Left ventricle myocardium inferior (tissue), 1 donor: ENCODE data around the gene GAB2. TPM values are rescaled to one million over a fixed set of nuclear protein-coding genes. Genes with fewer than 3 reads are reported as not detected.

Experiments
- DNase-seq: peaks from one replicate; pipeline ENCODE4 v3.0.0-alpha.2; 2020
- H3K27ac ChIP-seq: fragments of 200-600 bp; replicated peaks from 2 replicates; pipeline ENCODE4 v1.8.0; 2021
- H3K27me3 ChIP-seq: fragments of 200-600 bp; 2 replicates; pipeline ENCODE4 v1.8.0; 2021; ENCODE audit warnings: low read depth
- H3K36me3 ChIP-seq: fragments of 200-600 bp; 2 replicates; pipeline ENCODE4 v1.8.0; 2021
- H3K4me1 ChIP-seq: fragments of 200-600 bp; 2 replicates; pipeline ENCODE4 v1.8.0; 2021
- H3K4me3 ChIP-seq: fragments of 200-600 bp; 2 replicates; pipeline ENCODE4 v1.8.0; 2021; ENCODE audit warnings: mild to moderate bottlenecking, moderate library complexity
- H3K9me3 ChIP-seq: fragments of 200-600 bp; replicated peaks from 2 replicates; pipeline ENCODE4 v1.8.0; 2021
- CTCF ChIP-seq: fragments of 200-600 bp; IDR thresholded peaks from 2 replicates; pipeline ENCODE4 v1.8.0; 2021; ENCODE audit warnings: antibody characterized with exemption, mild to moderate bottlenecking, borderline replicate concordance
- intact Hi-C: fragments of 100-400 bp; cut with micrococcal nuclease; formaldehyde crosslinking; loops from one replicate; pipeline ENCODE4 v1.11.0; 2022
- total RNA-seq: library from RNA; stranded (reverse); fragmentation: NEBNext Ultra II Directional; extraction: Animal tissue kit (Norgen Biotek cat#: 25700); gene quantifications from one replicate; pipeline ENCODE4 v1.2.1, GENCODE V29; 2021
- donor health status: DM: no; HTN: yes; CAD: no; lungs with severe emphysema.

The GAB2 gene
- total RNA-seq, 1 donor from 2014 or later: 27.4 TPM

- TF ChIP-seq CTCF: no peak
- Histone ChIP-seq H3K27me3 (no peaks in the 10 kb centered on the region), H3K36me3 (peaks cover 54% of the 10 kb centered on the region), H3K4me3 (no peak overlapping the region), H3K4me1 (peaks cover 9% of the 10 kb centered on the region), H3K27ac (no peak overlapping the region), H3K9me3 (no peaks in the 10 kb centered on the region)
- DNase-seq: peak; percentile 12
- intact Hi-C loops: no loop called here
These were observed 203.9 kb downstream of the GAB2 start for GRCh38 chr11:78213526-78214330.

- Histone ChIP-seq H3K27ac (no peak overlapping the region), H3K4me3 (no peak overlapping the region), H3K4me1 (peaks cover 9% of the 10 kb centered on the region), H3K27me3 (no peaks in the 10 kb centered on the region), H3K36me3 (peaks cover 49% of the 10 kb centered on the region), H3K9me3 (no peaks in the 10 kb centered on the region)
- intact Hi-C loops: no loop called here
- no peak for TF ChIP-seq CTCF
- peak; percentile 9 for DNase-seq
These were observed 204.8 kb downstream of the GAB2 start for GRCh38 chr11:78212586-78213371.

GRCh38 chr11:78211565-78211964 is 206.1 kb downstream of the GAB2 start:
- peaks cover 9% of the 10 kb centered on the region for H3K4me1 ChIP-seq
- intact Hi-C loops: no loop called here
- no peak for DNase-seq
- H3K9me3 ChIP-seq: no peaks in the 10 kb centered on the region
- H3K27me3 ChIP-seq: no peaks in the 10 kb centered on the region
- H3K27ac ChIP-seq: no peak overlapping the region
- peaks cover 43% of the 10 kb centered on the region for H3K36me3 ChIP-seq
- no peak overlapping the region for H3K4me3 ChIP-seq
- no peak for TF ChIP-seq CTCF

- Histone ChIP-seq H3K4me3 (no peak overlapping the region), H3K36me3 (peaks cover 41% of the 10 kb centered on the region), H3K27me3 (no peaks in the 10 kb centered on the region), H3K27ac (no peak overlapping the region), H3K4me1 (peaks cover 9% of the 10 kb centered on the region), H3K9me3 (no peaks in the 10 kb centered on the region)
- DNase-seq: peak; percentile 9
- intact Hi-C loops: no loop called here
- no peak for TF ChIP-seq CTCF
These were observed 207.5 kb downstream of the GAB2 start for GRCh38 chr11:78210000-78210608.

GRCh38 chr11:78209478-78209877 is 208.1 kb downstream of the GAB2 start:
- DNase-seq: peak; percentile 12
- Histone ChIP-seq H3K36me3 (peaks cover 35% of the 10 kb centered on the region), H3K4me3 (no peak overlapping the region), H3K27me3 (no peaks in the 10 kb centered on the region), H3K9me3 (no peaks in the 10 kb centered on the region), H3K27ac (no peak overlapping the region), H3K4me1 (peaks cover 9% of the 10 kb centered on the region)
- no peak for TF ChIP-seq CTCF
- intact Hi-C loops: no loop called here
